GM18519 (cell line): ENCODE measurements around the gene NT5DC1.

Experiments
- ATAC-seq: cut with Tn5 transposase; IDR thresholded peaks from one replicate; pipeline ENCODE4 v1.9.1; 2021; ENCODE audit warnings: mild to moderate bottlenecking, moderate library complexity; ENCODE audit not compliant: unreplicated experiment, low FRiP score

Gene NT5DC1

DNA sequence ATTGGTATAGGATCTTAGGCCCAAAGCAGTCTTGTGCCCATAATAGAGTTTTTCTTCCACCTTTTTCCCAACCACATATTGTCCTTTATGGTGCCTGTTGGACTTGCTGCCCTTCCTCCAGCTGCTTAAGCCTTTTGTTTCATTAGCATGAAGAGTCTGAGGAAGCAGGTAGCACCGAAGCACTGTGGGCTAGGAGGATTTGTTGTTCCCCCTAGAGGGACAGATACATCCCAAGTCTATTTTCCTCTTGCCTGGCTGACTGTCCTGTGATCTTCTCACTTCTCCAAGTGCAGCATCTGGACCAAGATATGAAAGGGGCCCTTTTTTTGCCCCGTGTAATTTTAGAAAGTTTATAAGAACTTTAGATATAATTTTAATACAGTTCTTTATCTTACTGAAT lies 75.9 kb downstream of the NT5DC1 start:
- ATAC-seq: no peak

- ATAC-seq: no peak
Observed at GRCh38 chr6:116180375-116180774, 79.7 kb downstream of the NT5DC1 start.

DNA sequence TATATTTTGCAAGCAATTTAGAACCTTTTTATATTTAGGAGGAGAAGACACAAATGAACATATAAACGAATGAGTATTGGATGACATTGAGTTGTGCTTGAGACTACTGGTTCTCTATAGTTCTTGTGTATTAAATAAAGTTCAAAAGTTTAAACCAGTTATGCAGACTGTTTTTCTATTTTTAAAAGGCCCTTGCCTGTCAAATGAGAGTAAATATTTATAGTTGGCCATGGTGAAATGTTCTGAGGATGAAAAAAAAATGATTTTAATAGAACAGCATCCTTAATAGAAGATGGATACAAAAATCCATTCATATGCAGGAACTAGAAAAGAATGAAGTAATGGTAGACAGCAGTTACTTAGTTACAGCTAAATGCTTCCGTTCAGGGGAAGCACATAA lies 88.8 kb downstream of the NT5DC1 start:
- no peak for ATAC-seq

- no peak for ATAC-seq
Observed at GRCh38 chr6:116190550-116190949, 89.9 kb downstream of the NT5DC1 start.

GRCh38 chr6:116191881-116192280 lies 91.2 kb downstream of the NT5DC1 start:
- ATAC-seq: no peak

DNA sequence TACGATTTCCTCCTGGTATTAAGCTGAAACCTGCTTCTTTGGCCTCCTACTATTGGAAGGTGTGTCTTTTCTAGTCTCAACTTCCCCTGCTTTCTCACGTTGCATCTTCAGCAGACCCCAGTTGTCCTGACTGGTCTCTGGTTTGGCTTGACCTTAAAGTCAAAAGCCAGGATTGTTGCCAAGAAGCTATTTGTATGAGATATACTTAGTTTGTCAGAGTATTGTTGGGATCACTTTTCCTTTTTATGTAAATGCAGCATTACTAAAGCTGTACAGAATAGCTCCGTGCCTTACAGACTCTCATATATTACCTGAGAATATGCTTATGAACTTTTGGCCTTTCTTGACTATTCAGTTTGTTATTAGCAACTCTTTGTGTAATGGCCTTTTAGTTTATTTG lies 92.1 kb downstream of the NT5DC1 start:
- ATAC-seq: no peak

GRCh38 chr6:116196841-116197240 lies 96.2 kb downstream of the NT5DC1 start:
- ATAC-seq: no peak

DNA sequence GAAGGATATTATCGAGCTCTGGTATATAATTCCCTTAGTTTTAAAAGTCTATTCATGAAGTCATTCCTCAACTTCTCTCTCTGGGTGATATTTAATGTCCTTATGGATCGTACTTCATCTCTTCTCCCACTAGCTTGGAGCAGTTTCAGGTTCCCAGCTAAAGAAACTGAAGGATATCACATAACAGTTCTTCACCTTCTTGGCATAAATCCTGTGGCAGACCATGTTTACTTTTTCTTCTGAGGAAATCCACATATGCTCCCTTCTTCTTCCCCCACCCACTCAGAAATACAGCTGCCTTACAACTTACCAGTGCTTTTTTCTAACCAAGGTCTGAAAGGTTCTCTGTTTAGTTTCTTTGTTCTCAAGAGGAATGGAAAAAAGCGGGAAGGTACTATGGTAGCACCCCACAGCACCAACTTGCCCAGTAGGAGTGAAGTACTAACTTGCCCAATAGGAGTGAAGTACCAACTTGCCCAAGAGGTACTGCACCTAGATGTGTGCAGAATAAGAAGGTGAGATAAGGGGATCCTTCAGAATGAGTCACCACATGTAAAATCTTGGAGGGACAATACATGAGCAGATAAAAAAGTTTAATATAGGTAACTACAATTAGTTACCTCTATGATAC lies 100.1 kb downstream of the NT5DC1 start:
- no peak for ATAC-seq

DNA sequence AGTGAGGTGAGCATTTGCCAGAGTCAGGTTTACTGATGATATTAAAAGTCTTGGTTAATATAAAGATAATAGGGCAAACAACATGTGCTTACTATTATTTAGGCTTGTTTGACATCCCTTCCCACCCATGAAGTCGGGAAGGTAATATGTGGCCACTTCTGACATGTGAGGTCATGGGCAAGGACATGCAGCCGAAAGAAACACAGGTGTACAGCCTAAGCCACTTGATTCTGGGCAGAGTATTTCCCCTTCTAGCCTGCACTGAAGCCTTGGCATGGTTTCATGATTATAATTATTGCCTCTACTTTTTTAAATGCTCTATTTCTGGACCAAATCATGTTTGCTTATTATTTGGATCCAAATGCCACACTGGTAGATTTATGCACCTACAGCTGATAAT lies 100.9 kb downstream of the NT5DC1 start:
- no peak for ATAC-seq

GRCh38 chr6:116205281-116205680 lies 104.6 kb downstream of the NT5DC1 start:
- ATAC-seq: no peak

- ATAC-seq: no peak
Observed at GRCh38 chr6:116206231-116206903, 105.7 kb downstream of the NT5DC1 start.

DNA sequence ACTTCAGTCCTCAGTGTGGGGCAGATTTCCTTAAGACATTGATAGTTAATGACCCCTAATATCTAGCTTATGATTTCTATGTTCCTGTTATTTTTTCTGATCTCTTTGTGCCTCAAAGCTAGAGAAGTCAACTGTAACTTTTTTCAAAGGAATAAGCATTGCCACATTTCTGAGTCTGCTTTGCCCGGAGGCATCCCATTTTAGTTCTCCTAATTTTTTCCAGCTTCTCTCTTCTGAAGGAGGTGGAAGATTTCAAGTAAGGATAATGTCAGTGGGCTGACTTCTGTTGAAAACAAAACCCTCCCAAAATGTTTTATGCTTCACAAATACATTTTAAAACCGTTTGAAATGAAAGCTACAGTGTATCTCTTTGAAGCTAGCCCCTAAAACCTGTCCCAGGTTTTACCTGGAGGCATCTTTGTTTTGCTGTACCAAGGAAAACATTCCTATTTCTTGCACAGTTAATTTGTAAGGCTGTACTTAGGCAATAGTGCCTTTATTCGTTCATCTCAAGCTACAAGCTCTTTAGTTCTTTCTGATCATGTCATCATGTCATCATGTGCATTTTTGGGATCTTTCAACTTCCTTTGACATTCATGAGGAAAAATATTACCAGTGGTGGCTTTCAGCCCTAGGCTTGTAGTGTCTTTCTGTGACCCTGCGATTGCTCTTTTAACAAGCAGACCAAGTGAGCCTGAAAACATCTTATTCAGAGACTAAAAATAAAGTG lies 107.6 kb downstream of the NT5DC1 start:
- no peak for ATAC-seq

- no peak for ATAC-seq
Observed at GRCh38 chr6:116210316-116210715, 109.7 kb downstream of the NT5DC1 start.

GRCh38 chr6:116210750-116211425 lies 110.2 kb downstream of the NT5DC1 start:
- no peak for ATAC-seq

GRCh38 chr6:116214681-116215080 lies 114.0 kb downstream of the NT5DC1 start:
- no peak for ATAC-seq

DNA sequence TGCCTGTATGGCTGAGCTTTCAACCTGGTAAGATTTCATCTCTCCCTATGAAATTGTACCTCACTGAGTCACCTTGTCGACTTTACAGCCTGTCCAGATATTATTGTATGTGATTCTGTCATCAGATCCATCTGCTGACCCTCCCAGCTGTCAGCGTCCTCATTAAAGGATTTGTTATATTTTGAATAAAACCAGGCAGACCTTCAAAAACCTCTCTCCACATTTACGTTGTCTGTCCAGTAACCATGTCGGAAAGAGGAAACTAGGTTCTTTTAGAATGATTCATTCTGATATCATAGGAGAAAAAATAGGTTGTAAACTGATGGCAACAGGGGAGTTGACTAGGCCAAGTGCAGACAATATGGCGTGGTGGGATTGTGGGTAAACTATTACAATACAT lies 114.8 kb downstream of the NT5DC1 start:
- no peak for ATAC-seq

- ATAC-seq: peak; percentile 63
Observed at GRCh38 chr6:116217069-116217468, 116.4 kb downstream of the NT5DC1 start.

DNA sequence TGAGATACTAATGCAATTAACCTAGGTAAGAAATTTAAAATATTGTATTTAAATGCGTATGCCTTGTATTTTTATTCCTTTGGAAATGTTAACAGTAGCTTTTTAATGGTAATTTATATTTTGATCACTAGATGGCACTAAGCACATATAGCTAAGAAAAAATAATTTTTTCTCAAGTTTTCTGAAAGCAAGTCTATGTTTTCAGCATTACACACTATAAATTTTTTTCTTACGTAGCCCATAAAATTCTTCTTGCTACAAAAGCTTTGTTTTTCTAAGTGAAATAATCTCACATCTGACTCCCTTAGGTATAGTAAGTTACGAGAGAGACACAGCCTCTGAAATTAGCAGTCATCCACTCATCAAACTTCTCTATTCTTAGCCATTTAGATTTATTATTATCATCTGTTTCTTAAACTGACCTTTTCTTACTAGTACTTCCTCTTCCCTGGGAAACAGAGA lies 117.5 kb downstream of the NT5DC1 start:
- ATAC-seq: no peak

GRCh38 chr6:116218866-116219265 lies 118.2 kb downstream of the NT5DC1 start:
- no peak for ATAC-seq

- ATAC-seq: no peak
Observed at GRCh38 chr6:116221067-116221466, 120.4 kb downstream of the NT5DC1 start.

DNA sequence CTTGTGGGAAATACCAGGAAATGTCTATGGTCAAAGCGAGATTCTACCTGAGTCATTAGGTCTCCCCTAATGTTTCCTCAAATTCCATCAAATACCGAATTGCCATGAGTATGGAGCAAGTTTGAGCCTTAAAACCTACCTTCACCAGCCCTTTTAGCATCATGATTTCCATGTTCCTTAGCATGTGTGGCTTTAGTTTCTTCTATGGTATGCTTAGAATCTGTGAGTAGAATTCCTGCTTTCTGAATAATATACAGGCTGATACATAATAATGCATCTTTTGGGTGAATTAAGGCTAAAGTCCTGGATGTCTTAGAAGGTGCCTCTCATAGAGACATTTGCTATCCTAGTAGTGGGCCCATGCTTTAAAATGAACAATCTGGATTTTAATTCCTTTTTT lies 121.3 kb downstream of the NT5DC1 start:
- no peak for ATAC-seq
